HepG2 (cell line): ENCODE results near the gene MLH1. TPM values are rescaled to one million over a fixed set of nuclear protein-coding genes. Genes with fewer than 3 reads are reported as not detected.

Source experiments
- ATAC-seq: fragments of 200-7000 bp; cut with Tn5 transposase; 3 replicates; pipeline ENCODE4 v1.9.1; 2020; ENCODE audit warnings: mild to moderate bottlenecking, moderate library complexity
- BruUV-seq: library from RNA; stranded (reverse); fragments of 400-500 nt; replicated peaks from 2 replicates; lab custom pipeline; 2021; lab: Mats Ljungman, UMichigan
- CTCF ChIA-PET: fragments of 300-600 bp; formaldehyde crosslinking; extraction: SDS; loops from one replicate; lab custom pipeline; 2021; ENCODE audit warnings: low total read pairs, inconsistent platforms, low intra/inter-chr PET ratio; lab: Yijun Ruan, JAX
- POLR2A ChIA-PET: fragments of 350-600 bp; sonication (Branson Sonifier 250); formaldehyde crosslinking; loops from one replicate; lab custom pipeline; 2020; ENCODE audit warnings: antibody characterized with exemption, inconsistent platforms; lab: Yijun Ruan, JAX
- DNase-seq: peaks from one replicate; pipeline ENCODE4 v3.0.0-alpha.2; 2015; ENCODE audit warnings: low spot score
- FAIRE-seq: peaks from 3 replicates; lab custom pipeline; 2011; peaks lifted over from hg19 to GRCh38; lab: Jason Lieb, UNC
- H2AFZ ChIP-seq: one replicate; pipeline ENCODE4 v1.6.1; 2011; ENCODE audit warnings: low read length, inconsistent platforms
- H3K27ac ChIP-seq: fragments of 300-600 bp; 3 replicates; pipeline ENCODE4 v1.8.0; 2011; ENCODE audit warnings: mixed run types, mild to moderate bottlenecking, mixed read lengths, low read length, inconsistent platforms; ENCODE audit not compliant: insufficient read depth; ENCODE audit errors: extremely low read length
- H3K27me3 ChIP-seq, 2 experiments: fragments of 200-600 bp in 1 of 2; 2 replicates in 1 of 2; 3 replicates in 1 of 2; pipeline versions ENCODE4 v1.6.0 to v1.8.0; 2011; ENCODE audit warnings: low read length in 2 of 2, mild to moderate bottlenecking in 2 of 2, moderate library complexity in 2 of 2, inconsistent platforms in 1 of 2; ENCODE audit not compliant: insufficient read depth in 2 of 2, control insufficient read depth in 1 of 2
- H3K36me3 ChIP-seq, 2 experiments: fragments of 200-600 bp in 1 of 2; replicated peaks in 1 of 2; 2 replicates in 1 of 2; 3 replicates in 1 of 2; pipeline versions ENCODE4 v1.5.1 to v1.8.0; 2011; ENCODE audit warnings: low read length in 2 of 2, inconsistent platforms in 1 of 2; ENCODE audit not compliant: insufficient read depth in 2 of 2, control insufficient read depth in 1 of 2
- H3K4me1 ChIP-seq: 2 replicates; pipeline ENCODE4 v1.5.1; 2012; ENCODE audit warnings: low read length, inconsistent platforms; ENCODE audit not compliant: insufficient read depth
- H3K4me2 ChIP-seq: 2 replicates; pipeline ENCODE4 v1.6.0; 2011; ENCODE audit warnings: low read depth, low read length, inconsistent platforms
- H3K4me3 ChIP-seq, 3 experiments: fragments of 200-600 bp in 1 of 3; sonication (generic), shearing (Covaris generic) in 1 of 3; replicated peaks in 1 of 3; 2 replicates each; pipeline ENCODE4 v1.5.1; 2011 to 2016; ENCODE audit warnings: low read length in 3 of 3, inconsistent platforms in 2 of 3, low read depth in 2 of 3, mild to moderate bottlenecking in 2 of 3, control low read depth in 1 of 3, mixed read lengths in 1 of 3; ENCODE audit not compliant: insufficient read depth in 1 of 3
- H3K79me2 ChIP-seq: one replicate; pipeline ENCODE4 v1.6.1; 2011; ENCODE audit warnings: low read length, inconsistent platforms; ENCODE audit not compliant: insufficient read depth
- H3K9ac ChIP-seq: 2 replicates; pipeline ENCODE4 v1.6.0; 2011; ENCODE audit warnings: mild to moderate bottlenecking, low read depth, low read length, inconsistent platforms; ENCODE audit not compliant: insufficient read depth
- H3K9me3 ChIP-seq: 2 replicates; pipeline ENCODE4 v1.5.1; 2012; ENCODE audit warnings: mild to moderate bottlenecking, low read length
- H4K20me1 ChIP-seq: 2 replicates; pipeline ENCODE4 v1.6.0; 2011; ENCODE audit warnings: inconsistent platforms, mild to moderate bottlenecking, low read length, moderate library complexity; ENCODE audit not compliant: insufficient read depth
- BRD4 ChIP-seq: sonication (generic); formaldehyde crosslinking; IDR thresholded peaks from 2 replicates; pipeline ENCODE4 v1.4.0; 2020; ENCODE audit warnings: missing genetic modification reagents
- CREB3 ChIP-seq: sonication (generic); formaldehyde crosslinking; IDR thresholded peaks from 2 replicates; pipeline ENCODE4 v1.5.0; 2020; ENCODE audit warnings: missing genetic modification reagents
- ELF3 ChIP-seq: IDR thresholded peaks from 2 replicates; pipeline ENCODE4 v1.6.1; 2016; ENCODE audit warnings: missing genetic modification reagents, missing compliant biosample characterization
- EP300 ChIP-seq, 3 experiments: sonication (generic) in 1 of 3; formaldehyde crosslinking in 1 of 3; IDR thresholded peaks; 2 replicates each; pipeline versions ENCODE4 v1.5.1 to v1.6.1; 2011 to 2020; ENCODE audit warnings: low read depth in 2 of 3, low read length in 2 of 3, borderline replicate concordance in 1 of 3, improper control_type of control experiment in 1 of 3, mild to moderate bottlenecking in 1 of 3, missing genetic modification reagents in 1 of 3, moderate library complexity in 1 of 3
- FOXP1 ChIP-seq, 2 experiments: fragments of 450-650 bp in 1 of 2; IDR thresholded peaks; 2 replicates each; pipeline ENCODE4 v1.6.1; 2017 to 2018; ENCODE audit warnings: antibody characterized with exemption in 1 of 2
- IKZF4 ChIP-seq: sonication (generic); formaldehyde crosslinking; IDR thresholded peaks from 2 replicates; pipeline ENCODE4 v1.5.1; 2020; ENCODE audit warnings: borderline replicate concordance, mild to moderate bottlenecking, low read depth, missing genetic modification reagents; ENCODE audit errors: not compliant biosample characterization
- NFKB2 ChIP-seq: sonication (generic); formaldehyde crosslinking; IDR thresholded peaks from 2 replicates; pipeline ENCODE4 v1.4.0; 2020; ENCODE audit warnings: missing genetic modification reagents, borderline replicate concordance
- NR1H2 ChIP-seq: sonication (generic); formaldehyde crosslinking; IDR thresholded peaks from 2 replicates; pipeline ENCODE4 v1.8.1; 2022; ENCODE audit warnings: low read depth, missing genetic modification reagents, borderline replicate concordance
- NR2F6 ChIP-seq, 2 experiments: IDR thresholded peaks; 2 replicates each; pipeline ENCODE4 v1.6.1; 2016; ENCODE audit warnings: antibody characterized with exemption in 1 of 2, mild to moderate bottlenecking in 1 of 2
- PAXIP1 ChIP-seq: sonication (generic); formaldehyde crosslinking; conservative IDR thresholded peaks from 2 replicates; pipeline ENCODE4 v1.4.0; 2020; ENCODE audit warnings: mild to moderate bottlenecking, missing genetic modification reagents, moderate library complexity
- REL ChIP-seq: sonication (generic); formaldehyde crosslinking; conservative IDR thresholded peaks from 2 replicates; pipeline ENCODE4 v1.8.0; 2022; ENCODE audit warnings: mild to moderate bottlenecking, missing genetic modification reagents, moderate library complexity
- SMARCE1 ChIP-seq: fragments of 450-650 bp; IDR thresholded peaks from 2 replicates; pipeline ENCODE4 v1.6.1; 2017; ENCODE audit warnings: borderline replicate concordance
- ZFP36L1 ChIP-seq: sonication (generic); formaldehyde crosslinking; IDR thresholded peaks from 2 replicates; pipeline ENCODE4 v1.8.0; 2022; ENCODE audit warnings: mild to moderate bottlenecking, missing genetic modification reagents, moderate library complexity
- ZNF235 ChIP-seq: sonication (generic); formaldehyde crosslinking; IDR thresholded peaks from 2 replicates; pipeline ENCODE4 v1.8.1; 2023; ENCODE audit warnings: mild to moderate bottlenecking, missing genetic modification reagents, borderline replicate concordance
- ZNF501 ChIP-seq: sonication (generic); formaldehyde crosslinking; IDR thresholded peaks from 2 replicates; pipeline ENCODE4 v1.5.1; 2020; ENCODE audit warnings: mild to moderate bottlenecking, moderate library complexity, missing genetic modification reagents
- ZNF639 ChIP-seq: conservative IDR thresholded peaks from 2 replicates; pipeline ENCODE4 v1.6.1; 2018; ENCODE audit warnings: missing genetic modification reagents
- WGBS: methylation state at CpG from one replicate; pipeline ENCODE4 v1.1.6; 2017; ENCODE audit warnings: low lambda C conversion rate; 5-methylcytosine and 5-hydroxymethylcytosine counted together
- in situ Hi-C: cut with HindIII; loops from 2 replicates; pipeline ENCODE4 v1.10.0; 2017; ENCODE audit warnings: low pct_unique_long_range_greater_than_20kb; ENCODE audit not compliant: extremely low pct_ligation_motif_present
- intact Hi-C: fragments of 100-400 bp; cut with micrococcal nuclease; formaldehyde crosslinking; loops from one replicate; pipeline ENCODE4 v1.10.0; 2022; ENCODE audit not compliant: unreplicated experiment
- polyA plus RNA-seq, 8 experiments: library from polyadenylated mRNA; depleted of rRNA in 3 of 8; stranded (reverse) in 7 of 8; unstranded in 1 of 8; fragments of >200 nt; fragmentation: Illumina TruSeq in 4 of 8; extraction: Trizol in 4 of 8; gene quantifications; 2 replicates each; pipeline versions ENCODE4 v1.2.1 to v1.2.3, GENCODE V29; 2011 to 2016; ENCODE audit warnings: low read depth in 4 of 8, missing spikeins in 1 of 8, mixed read lengths in 1 of 8; ENCODE audit not compliant: insufficient read depth in 1 of 8
- total RNA-seq, 5 experiments: library from RNA; depleted of rRNA; stranded (reverse); fragments of >200 nt; fragmentation: Illumina TruSeq; extraction: Trizol; gene quantifications; 2 replicates each; pipeline ENCODE4 v1.2.3, GENCODE V29; 2016; ENCODE audit warnings: low read depth in 1 of 5

MLH1 gene
- total and polyA plus RNA-seq, 2 of the 13 experiments (the other 11 are each of a cell fraction or from before 2014, with no cell fraction given), result 29.5 to 70.8 TPM

- TF ChIP-seq PAXIP1 (CRISPR knock-in tag) (0 out of 2 replicates have a peak, but pooled peaks have one; percentile 26), NR2F6 (IDR thresholded peaks at IDR 0.05) (peak; percentile 51; the same call in 1 of the 2 replicates), NR2F6 (CRISPR knock-in tag; IDR thresholded peaks at IDR 0.05) (no peak), SMARCE1 (no peak), EP300 (IDR thresholded peaks at IDR 0.05; ENCODE audit: low read depth in 2 of 2, low read length in 2 of 2) (0 out of 4 replicates have a peak, but pooled peaks of 1 of the 2 experiments have one; percentile 11), EP300 (CRISPR knock-in tag; IDR thresholded peaks at IDR 0.05; ENCODE audit: borderline replicate concordance) (no peak), ELF3 (peak; percentile 39; the same call in 1 of the 2 replicates), ZFP36L1 (no peak)
Measured at GRCh38 chr3:37096288-37096687, 103.0 kb downstream of the MLH1 start (continued).

GRCh38 chr3:37096975-37097374, 103.7 kb downstream of the MLH1 start:
- Histone ChIP-seq H3K4me2 (no peak overlapping the region), H2AFZ (no peak overlapping the region), H3K9me3 (no peaks in the 10 kb centered on the region), H3K4me3 (no peak overlapping the region), H4K20me1 (no peaks in the 10 kb centered on the region), H3K4me1 (peaks cover 19% of the 10 kb centered on the region), H3K79me2 (no peaks in the 10 kb centered on the region), H3K36me3 (peaks cover 0 to 3% of the 10 kb centered on the region in 2 experiments; a peak in 1 of 5 replicates), H3K27me3 (no peaks in the 10 kb centered on the region), H3K27ac (no peak overlapping the region), H3K9ac (no peak overlapping the region)
- 98% methylated on average over 1 of the region's 1 CpG for WGBS
- BruUV-seq, result no TSS peak
- intact Hi-C loops, result no loop called here
- no peak for ATAC-seq
- ChIA-PET CTCF (no interaction called here), POLR2A (no interaction called here)
- no peak for TF ChIP-seq REL
- TF ChIP-seq IKZF4 (CRISPR knock-in tag), result no peak
- no peak for TF ChIP-seq BRD4 (CRISPR knock-in tag)
- TF ChIP-seq NR1H2, result no peak
- TF ChIP-seq NFKB2 (CRISPR knock-in tag), result no peak
- TF ChIP-seq ZNF639 (CRISPR knock-in tag), result no peak
- no peak for TF ChIP-seq CREB3 (CRISPR knock-in tag)
- no peak for TF ChIP-seq ZNF235 (CRISPR knock-in tag)
- TF ChIP-seq FOXP1 (IDR thresholded peaks at IDR 0.05), result no peak
- TF ChIP-seq FOXP1 (CRISPR knock-in tag; IDR thresholded peaks at IDR 0.05), result no peak
- no peak for TF ChIP-seq ZNF501
- DNase-seq, result no peak
- no peak for FAIRE-seq
- in situ Hi-C loops, result no loop called here
